Ectodermal cell (in vitro differentiated cells): ENCODE results near the gene LCE1E. TPM values are rescaled to one million over a fixed set of nuclear protein-coding genes. Genes with fewer than 3 reads are reported as not detected.

Source experiments
- H3K27ac ChIP-seq: 2 replicates; pipeline ENCODE4 v1.7.0; 2013; ENCODE audit warnings: mild to moderate bottlenecking, low read depth, low read length; ENCODE audit not compliant: insufficient read depth, poor library complexity, severe bottlenecking
- H3K27me3 ChIP-seq: 2 replicates; pipeline ENCODE4 v1.7.0; 2013; ENCODE audit warnings: mild to moderate bottlenecking, low read length; ENCODE audit not compliant: insufficient read depth, control insufficient read depth, poor library complexity, severe bottlenecking
- H3K36me3 ChIP-seq: one replicate; pipeline ENCODE4 v1.7.0; 2013; ENCODE audit warnings: low read length; ENCODE audit not compliant: control insufficient read depth, insufficient read depth
- H3K4me1 ChIP-seq: one replicate; pipeline ENCODE4 v1.7.0; 2013; ENCODE audit warnings: low read length; ENCODE audit not compliant: control insufficient read depth, insufficient read depth
- H3K4me3 ChIP-seq: 2 replicates; pipeline ENCODE4 v1.7.0; 2013; ENCODE audit warnings: low read depth, low read length, control low read depth; ENCODE audit not compliant: insufficient read depth
- H3K9me3 ChIP-seq: 2 replicates; pipeline ENCODE4 v1.7.0; 2013; ENCODE audit warnings: mild to moderate bottlenecking, low read length, moderate library complexity; ENCODE audit not compliant: control insufficient read depth
- WGBS, 2 experiments: methylation state at CpG; one replicate each; pipeline ENCODE4 v1.1.7; 2013; ENCODE audit warnings: missing lambda C conversion rate in 2 of 2; 5-methylcytosine and 5-hydroxymethylcytosine counted together
- polyA plus RNA-seq, 4 experiments: library from polyadenylated mRNA; stranded (reverse); fragments of 50-300 nt; gene quantifications; one replicate each; pipeline ENCODE4 v1.2.3, GENCODE V29; 2013

The LCE1E gene, protein sequence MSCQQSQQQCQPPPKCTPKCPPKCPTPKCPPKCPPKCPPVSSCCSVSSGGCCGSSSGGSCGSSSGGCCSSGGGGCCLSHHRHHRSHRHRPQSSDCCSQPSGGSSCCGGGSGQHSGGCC
- polyA plus RNA-seq (2013, experiment 1 of 4): not detected
- polyA plus RNA-seq (2013, experiment 2 of 4): not detected
- not detected for polyA plus RNA-seq (2013, experiment 3 of 4)
- polyA plus RNA-seq (2013, experiment 4 of 4): not detected

DNA sequence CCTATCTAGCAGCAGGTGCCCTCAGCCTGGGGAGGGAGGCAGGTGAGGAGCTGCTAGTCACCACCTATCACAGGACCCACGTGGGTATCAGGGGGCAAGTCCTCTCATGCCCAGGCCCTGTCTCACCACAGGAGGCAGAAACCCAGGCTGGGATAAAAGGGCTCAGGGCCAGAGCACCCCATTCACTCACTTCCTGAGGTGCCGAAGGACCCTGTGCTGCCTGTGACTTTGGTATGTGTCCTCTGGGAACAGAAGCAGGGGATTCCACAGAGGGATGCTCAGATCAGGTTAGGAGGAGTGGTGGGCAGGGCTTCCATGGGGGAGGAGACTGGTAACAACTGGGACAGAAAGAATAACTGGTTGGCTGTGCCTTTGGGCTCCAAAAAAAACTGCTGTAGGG is at the start of gene LCE1E:
LCE1E (plus strand) TSS at position 181 of the 400 bp plus-strand sequence. CDS start 1,043 bp downstream, outside the sequence.
- Histone ChIP-seq H3K27ac (no peak within 1 kb of the TSS), H3K4me3 (no peak within 1 kb of the TSS), H3K4me1 (no peaks in the 10 kb centered on the region), H3K36me3 (no peaks in the 10 kb centered on the region), H3K27me3 (no peaks in the 10 kb centered on the region), H3K9me3 (peaks cover 7% of the 10 kb centered on the region)
- WGBS, 2 experiments: 44 to 48% methylated on average over 2 of the region's 2 CpGs

DNA sequence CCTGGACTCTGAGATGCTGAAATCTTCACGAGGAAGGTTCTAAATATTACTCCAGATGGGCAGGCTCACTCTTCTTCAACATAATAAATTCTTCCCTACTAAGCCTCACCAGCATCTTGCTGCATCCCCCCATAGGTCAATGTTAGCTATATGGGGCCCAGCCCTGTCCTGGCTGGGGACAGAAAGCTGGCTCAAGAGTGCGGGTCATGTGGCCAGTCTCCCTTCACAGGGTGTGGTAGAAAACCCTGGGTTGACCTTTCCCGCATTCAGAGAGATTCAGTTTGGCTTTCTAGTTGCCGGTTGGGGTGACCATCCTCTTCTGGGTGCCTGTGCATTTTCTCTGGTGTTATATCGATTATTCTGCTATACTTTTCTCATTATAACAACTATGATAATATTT is 48.1 kb upstream of the LCE1E start:
- no peak overlapping the region for H3K4me3 ChIP-seq
- H3K27me3 ChIP-seq: no peaks in the 10 kb centered on the region
- WGBS, 2 experiments: 66 to 69% methylated on average over 4 of the region's 5 CpGs
- no peaks in the 10 kb centered on the region for H3K4me1 ChIP-seq
- no peak overlapping the region for H3K27ac ChIP-seq
- H3K36me3 ChIP-seq: no peaks in the 10 kb centered on the region
- peaks cover 9% of the 10 kb centered on the region for H3K9me3 ChIP-seq

DNA sequence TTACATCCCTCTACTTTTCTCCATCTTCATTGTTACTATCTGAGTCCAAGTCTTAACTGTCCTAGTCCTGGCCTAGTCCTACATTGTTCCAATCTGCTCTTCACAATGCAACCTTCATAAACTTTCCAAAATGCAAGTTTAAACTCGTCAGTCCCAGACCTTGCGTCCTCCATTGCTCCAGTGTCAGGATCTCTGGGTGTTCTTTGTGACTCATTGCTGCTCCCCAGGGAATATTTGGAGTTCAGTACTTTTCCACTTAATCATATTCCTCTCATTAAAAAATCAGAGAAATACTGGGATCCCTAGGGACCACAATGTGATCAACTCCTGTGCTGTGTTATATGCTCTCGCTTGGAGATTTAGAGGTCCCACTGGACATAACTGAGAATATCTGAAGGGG is 46.2 kb upstream of the LCE1E start:
- Histone ChIP-seq H3K4me3 (no peak overlapping the region), H3K27me3 (no peaks in the 10 kb centered on the region), H3K9me3 (peaks cover 9% of the 10 kb centered on the region), H3K4me1 (no peaks in the 10 kb centered on the region), H3K27ac (no peak overlapping the region), H3K36me3 (no peaks in the 10 kb centered on the region)
- WGBS, 2 experiments: 66 to 72% methylated on average over 3 of the region's 3 CpGs

DNA sequence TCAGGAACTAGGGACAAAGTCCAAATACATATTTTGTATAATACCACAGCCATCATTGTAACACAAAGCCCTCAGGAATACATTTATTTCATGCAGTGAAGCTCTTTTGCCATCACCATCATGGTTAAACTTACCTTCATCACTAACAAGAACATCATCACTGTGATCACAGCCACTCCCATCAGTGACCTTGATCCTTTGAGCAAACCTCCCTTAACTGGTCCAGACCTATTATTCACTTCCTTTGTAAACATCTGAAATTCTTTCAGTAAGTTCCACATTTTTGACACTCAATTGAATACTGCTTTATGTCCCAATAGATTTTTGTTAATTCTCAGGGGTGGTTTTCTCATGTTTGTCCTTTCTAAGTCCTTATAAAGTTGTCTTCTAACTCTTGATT is 44.4 kb upstream of the LCE1E start:
- H3K27me3 ChIP-seq: no peaks in the 10 kb centered on the region
- H3K4me1 ChIP-seq: no peaks in the 10 kb centered on the region
- no peak overlapping the region for H3K27ac ChIP-seq
- no peaks in the 10 kb centered on the region for H3K36me3 ChIP-seq
- peaks cover 9% of the 10 kb centered on the region for H3K9me3 ChIP-seq
- no peak overlapping the region for H3K4me3 ChIP-seq

DNA sequence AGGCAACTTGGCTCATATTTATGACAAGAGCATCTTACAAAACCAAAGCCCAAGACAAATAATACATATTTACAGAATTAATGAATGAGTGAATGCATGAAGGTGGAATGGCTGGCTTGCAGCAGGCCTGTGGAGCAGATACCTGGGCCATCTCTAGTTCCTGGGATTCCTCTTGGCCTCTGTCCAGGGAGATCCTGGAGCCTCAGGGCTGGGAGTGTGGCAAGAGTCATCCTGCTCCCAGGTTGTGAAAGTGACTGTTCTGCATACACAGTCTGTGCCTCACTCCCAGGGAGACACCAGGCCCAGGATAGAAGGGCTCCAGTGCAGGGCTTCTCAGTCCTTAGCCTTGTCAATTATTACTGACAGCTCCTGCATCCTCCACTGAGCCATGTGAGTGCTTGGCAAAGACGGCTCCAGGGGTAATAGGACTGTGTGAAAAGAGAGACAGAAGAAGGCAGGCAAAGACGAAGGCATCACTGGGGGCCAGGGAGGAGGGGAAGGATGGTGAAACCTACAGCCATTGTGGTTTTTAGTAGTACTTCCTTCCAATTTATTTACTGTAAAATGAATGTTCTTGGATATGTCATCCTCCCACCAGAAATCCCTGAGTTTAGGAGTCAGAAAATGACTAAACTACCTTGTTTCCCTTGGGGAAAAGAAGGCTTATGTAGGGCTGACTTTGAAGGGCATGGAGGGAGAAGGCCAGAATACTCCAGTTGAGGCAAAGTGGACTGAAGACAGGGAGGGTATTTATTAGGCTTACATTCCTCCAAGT is 42.5 kb upstream of the LCE1E start:
- Histone ChIP-seq H3K9me3 (peaks cover 5% of the 10 kb centered on the region), H3K36me3 (no peaks in the 10 kb centered on the region), H3K27me3 (no peaks in the 10 kb centered on the region), H3K4me3 (no peak overlapping the region), H3K27ac (no peak overlapping the region), H3K4me1 (no peaks in the 10 kb centered on the region)
- WGBS, 2 experiments: 60 to 66% methylated on average over 2 of the region's 2 CpGs

DNA sequence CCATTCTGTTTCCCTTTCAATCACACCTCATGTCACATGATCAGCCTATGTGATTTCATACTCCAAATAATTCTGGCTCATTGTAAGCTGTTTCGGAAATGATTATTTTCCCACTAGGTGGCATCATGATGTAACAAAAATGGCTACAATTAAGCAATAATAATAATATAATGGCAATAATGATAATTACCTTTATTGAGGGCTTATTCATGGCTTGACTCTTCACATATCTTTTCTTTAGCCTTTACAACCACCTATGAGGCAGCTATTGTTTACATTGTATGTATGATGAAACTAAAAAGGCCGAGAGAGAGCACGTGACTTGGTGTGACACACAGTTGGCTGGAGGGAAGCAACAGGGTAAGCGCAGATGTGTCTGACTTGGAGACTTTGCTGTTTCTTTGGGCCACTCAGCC is 40.8 kb upstream of the LCE1E start:
- no peaks in the 10 kb centered on the region for H3K27me3 ChIP-seq
- H3K4me1 ChIP-seq: no peaks in the 10 kb centered on the region
- H3K4me3 ChIP-seq: no peak overlapping the region
- no peaks in the 10 kb centered on the region for H3K36me3 ChIP-seq
- H3K9me3 ChIP-seq: peaks cover 10% of the 10 kb centered on the region
- WGBS, 2 experiments: 87 to 91% methylated on average over 3 of the region's 4 CpGs
- H3K27ac ChIP-seq: no peak overlapping the region

DNA sequence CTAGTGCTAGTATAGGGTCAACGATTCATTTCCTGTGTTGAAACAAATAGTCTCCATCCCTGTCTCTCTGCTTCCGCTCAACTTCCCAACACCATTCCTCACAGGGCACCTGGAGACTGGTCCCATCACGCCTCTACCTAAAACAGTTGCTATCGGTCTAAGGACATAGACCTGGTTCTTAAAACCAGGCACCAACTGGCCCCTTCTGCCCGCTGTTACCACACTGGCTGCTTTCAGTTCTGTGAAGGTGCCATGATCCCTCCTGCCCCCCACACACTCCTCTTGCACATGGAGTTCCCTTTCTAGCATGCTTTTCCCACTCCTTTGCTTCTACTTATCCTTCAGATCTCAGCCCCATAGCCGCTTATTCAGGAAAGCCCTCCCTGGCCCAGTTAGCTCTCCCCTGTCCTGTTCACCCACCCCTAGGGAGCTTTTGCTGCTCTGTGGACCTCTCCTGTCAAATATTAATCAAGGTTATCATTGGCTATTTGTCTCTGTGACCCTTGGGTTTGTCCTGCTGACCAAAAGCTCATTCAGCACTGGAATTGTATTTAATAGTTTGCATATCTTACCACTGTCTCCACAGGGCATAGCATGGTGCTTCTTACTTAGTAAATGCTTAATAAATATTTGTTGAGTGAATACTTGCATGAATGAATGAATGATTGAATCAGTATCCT is 40.2 kb upstream of the LCE1E start:
- 81% methylated on average over 6 of the region's 6 CpGs for WGBS, 2 experiments
- Histone ChIP-seq H3K9me3 (peaks cover 10% of the 10 kb centered on the region), H3K27ac (no peak overlapping the region), H3K4me1 (no peaks in the 10 kb centered on the region), H3K27me3 (no peaks in the 10 kb centered on the region), H3K36me3 (no peaks in the 10 kb centered on the region), H3K4me3 (no peak overlapping the region)

DNA sequence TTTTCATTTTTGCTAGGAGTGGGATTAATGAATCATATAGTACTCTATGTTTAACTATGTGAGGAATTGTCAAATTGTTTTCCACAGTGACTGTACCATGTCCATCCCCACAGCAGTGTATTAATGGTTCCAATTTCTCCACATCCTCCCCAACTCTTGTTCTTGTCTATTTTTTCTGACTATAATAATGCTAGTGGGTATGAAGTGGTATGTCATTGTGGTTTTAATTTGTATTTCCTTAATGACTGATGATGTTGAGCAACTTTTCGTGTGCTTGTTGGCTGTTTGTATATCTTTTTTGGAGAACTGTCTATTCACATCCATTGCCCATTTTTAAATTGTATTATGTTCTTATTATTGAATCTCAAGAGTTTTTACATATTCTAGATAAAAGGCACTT is 38.2 kb upstream of the LCE1E start:
- 43 to 63% methylated on average over 1 of the region's 1 CpG for WGBS, 2 experiments
- Histone ChIP-seq H3K4me3 (no peak overlapping the region), H3K4me1 (no peaks in the 10 kb centered on the region), H3K27me3 (no peaks in the 10 kb centered on the region), H3K9me3 (peaks cover 5% of the 10 kb centered on the region), H3K27ac (no peak overlapping the region), H3K36me3 (no peaks in the 10 kb centered on the region)

DNA sequence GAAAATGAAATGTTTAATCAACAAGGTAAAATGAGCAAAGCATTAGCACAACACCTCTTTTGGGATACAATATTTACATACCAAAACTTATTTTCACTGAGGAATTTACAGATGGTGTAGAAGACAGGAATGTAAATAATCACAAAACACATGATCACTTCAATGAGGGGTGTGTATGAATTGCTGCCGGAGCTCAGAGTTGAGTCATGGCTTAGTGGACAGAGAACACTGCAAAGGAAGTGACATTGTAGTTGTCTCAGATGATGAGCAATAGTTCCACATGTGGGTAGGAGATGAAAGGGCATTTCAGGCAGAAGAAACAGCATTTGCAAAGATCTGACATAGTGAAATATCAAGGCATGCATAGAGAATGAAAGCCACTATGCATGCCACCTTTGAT is 33.8 kb upstream of the LCE1E start:
- H3K27ac ChIP-seq: no peak overlapping the region
- H3K4me1 ChIP-seq: no peaks in the 10 kb centered on the region
- 79 to 85% methylated on average over 1 of the region's 1 CpG for WGBS, 2 experiments
- peaks cover 10% of the 10 kb centered on the region for H3K9me3 ChIP-seq
- no peak overlapping the region for H3K4me3 ChIP-seq
- H3K36me3 ChIP-seq: no peaks in the 10 kb centered on the region
- no peaks in the 10 kb centered on the region for H3K27me3 ChIP-seq

DNA sequence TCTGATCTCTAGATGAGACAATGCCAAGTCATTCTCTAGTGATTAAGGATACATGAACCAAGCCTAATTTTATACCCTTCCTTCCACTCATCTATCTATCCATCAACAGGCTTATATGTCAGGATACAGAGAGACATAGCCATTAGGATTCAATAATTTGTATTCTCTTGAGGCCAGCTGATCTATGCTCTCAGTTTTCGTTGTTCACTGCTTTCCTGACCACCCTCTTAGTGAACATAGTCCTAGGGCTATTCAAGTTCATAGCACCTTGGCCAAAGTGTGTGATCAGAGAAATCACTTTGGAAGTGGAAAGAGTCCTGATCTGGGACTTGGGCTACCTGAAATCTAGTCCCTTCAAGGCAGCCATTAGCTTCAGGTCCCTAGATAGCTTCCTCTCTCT is 32.5 kb upstream of the LCE1E start:
- Histone ChIP-seq H3K36me3 (no peaks in the 10 kb centered on the region), H3K4me1 (no peaks in the 10 kb centered on the region), H3K9me3 (peaks cover 12% of the 10 kb centered on the region), H3K4me3 (no peak overlapping the region), H3K27me3 (no peaks in the 10 kb centered on the region), H3K27ac (no peak overlapping the region)
- WGBS, 2 experiments: 25 to 46% methylated on average over 1 of the region's 1 CpG
